Fibroblast of mammary gland (primary cell): ENCODE results near the gene CHCHD3.

Source experiments
- DNase-seq: peaks from one replicate; pipeline ENCODE4 v3.0.0-alpha.2; 2010; ENCODE audit warnings: low read depth
- H3K4me3 ChIP-seq: 2 replicates; pipeline ENCODE4 v1.5.1; 2011; ENCODE audit warnings: low read depth, mild to moderate bottlenecking, low read length, moderate library complexity; ENCODE audit not compliant: control insufficient read depth
- TF ChIP-seq, protein P1 (sequence below): conservative IDR thresholded peaks from 2 replicates; pipeline ENCODE4 v1.5.1; 2011; ENCODE audit warnings: low read depth, low read length, inconsistent platforms; ENCODE audit not compliant: control insufficient read depth, insufficient read depth

CHCHD3 gene

GRCh38 chr7:132964876-132965275 is 117.0 kb downstream of the CHCHD3 start:
- no peak for DNase-seq
- TF ChIP-seq, protein P1, sequence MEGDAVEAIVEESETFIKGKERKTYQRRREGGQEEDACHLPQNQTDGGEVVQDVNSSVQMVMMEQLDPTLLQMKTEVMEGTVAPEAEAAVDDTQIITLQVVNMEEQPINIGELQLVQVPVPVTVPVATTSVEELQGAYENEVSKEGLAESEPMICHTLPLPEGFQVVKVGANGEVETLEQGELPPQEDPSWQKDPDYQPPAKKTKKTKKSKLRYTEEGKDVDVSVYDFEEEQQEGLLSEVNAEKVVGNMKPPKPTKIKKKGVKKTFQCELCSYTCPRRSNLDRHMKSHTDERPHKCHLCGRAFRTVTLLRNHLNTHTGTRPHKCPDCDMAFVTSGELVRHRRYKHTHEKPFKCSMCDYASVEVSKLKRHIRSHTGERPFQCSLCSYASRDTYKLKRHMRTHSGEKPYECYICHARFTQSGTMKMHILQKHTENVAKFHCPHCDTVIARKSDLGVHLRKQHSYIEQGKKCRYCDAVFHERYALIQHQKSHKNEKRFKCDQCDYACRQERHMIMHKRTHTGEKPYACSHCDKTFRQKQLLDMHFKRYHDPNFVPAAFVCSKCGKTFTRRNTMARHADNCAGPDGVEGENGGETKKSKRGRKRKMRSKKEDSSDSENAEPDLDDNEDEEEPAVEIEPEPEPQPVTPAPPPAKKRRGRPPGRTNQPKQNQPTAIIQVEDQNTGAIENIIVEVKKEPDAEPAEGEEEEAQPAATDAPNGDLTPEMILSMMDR, result no peak
- H3K4me3 ChIP-seq, result no peak overlapping the region

- no peak for DNase-seq
- H3K4me3 ChIP-seq, result no peak overlapping the region
Observed at GRCh38 chr7:132959891-132960290, 122.0 kb downstream of the CHCHD3 start.

DNA sequence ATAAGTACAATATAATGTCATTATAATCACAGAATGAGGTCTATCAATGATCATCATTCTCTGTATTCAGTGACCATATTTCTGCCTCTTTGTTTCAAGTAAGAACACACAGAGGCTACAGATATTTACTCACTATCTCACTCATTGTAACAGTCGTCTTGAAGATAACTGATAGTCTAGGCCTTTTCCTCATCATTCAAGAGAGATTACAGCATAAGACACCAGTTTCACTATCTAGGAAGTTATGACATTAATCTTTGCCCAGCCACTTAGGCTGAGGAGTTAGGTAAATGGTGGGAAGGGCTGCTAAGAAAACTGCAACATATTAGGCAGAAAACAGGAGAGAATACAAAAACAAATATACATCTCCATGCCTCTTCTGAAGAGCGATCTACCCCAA is 125.3 kb downstream of the CHCHD3 start:
- no peak overlapping the region for H3K4me3 ChIP-seq
- DNase-seq, result no peak
- TF ChIP-seq, protein P1, result no peak

More at GRCh38 chr7:132959891-132960290, 122.0 kb downstream of the CHCHD3 start:
- TF ChIP-seq, protein P1, result no peak

DNA sequence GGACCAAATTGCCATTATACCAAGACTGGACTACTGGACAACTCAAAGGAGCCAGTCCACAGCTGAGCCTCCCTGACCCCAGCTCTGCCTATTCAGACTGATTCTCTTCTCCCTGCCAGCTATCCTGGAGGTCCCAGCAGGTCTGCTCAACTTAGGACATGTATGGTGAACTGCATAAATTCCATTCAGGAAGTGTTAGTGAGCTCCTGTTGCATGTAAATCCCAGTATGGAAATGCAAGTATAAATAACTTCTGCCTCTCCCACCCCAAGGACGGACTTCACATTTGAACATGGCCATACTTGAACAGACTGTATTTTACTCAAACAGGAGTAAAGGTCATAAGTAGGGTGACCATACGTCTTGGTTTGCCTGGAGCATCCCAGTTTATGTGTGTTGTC is 128.4 kb downstream of the CHCHD3 start:
- H3K4me3 ChIP-seq, result no peak overlapping the region
- no peak for DNase-seq
- TF ChIP-seq, protein P1, result no peak

GRCh38 chr7:132950725-132951124 is 131.2 kb downstream of the CHCHD3 start:
- TF ChIP-seq, protein P1, result no peak
- H3K4me3 ChIP-seq, result no peak overlapping the region

DNA sequence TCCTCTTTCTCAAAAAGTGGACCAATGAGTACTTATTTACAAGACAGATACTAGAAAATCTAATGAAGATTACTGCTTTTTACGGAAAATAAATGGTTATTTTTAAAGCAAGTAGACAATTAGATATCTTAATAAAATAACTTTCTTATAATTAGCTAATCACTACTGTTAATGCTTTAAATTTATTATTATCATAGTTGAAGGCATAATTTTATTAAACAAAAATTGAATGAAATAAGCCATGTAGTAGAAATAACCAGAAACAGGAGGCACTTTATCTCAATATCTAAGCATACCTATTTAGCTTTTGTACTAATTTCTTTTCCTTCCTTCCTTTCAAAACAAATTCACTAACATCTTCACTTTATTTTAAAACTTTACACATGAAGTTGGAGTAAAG is 134.9 kb downstream of the CHCHD3 start:
- H3K4me3 ChIP-seq, result no peak overlapping the region
- DNase-seq, result no peak
- TF ChIP-seq, protein P1, result no peak

More at GRCh38 chr7:132950725-132951124, 131.2 kb downstream of the CHCHD3 start:
- DNase-seq, result no peak

DNA sequence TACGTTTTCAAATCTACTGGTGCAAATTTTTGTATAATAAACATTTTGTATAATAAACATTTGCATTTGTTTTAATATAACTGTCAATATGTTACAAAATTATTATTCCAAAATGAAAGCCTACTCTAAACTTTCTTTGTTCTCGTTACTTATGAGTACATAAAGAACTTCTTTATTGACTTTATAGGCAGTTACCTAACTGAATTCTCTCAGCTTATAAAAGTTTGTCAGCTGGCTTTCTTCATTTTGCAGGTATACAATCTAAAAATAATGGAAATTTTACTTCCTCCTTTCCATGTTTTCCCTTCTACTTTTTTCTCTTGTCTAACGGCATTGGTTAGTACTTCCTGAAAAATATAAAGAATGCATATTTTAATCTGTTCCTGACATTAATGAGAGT is 137.1 kb downstream of the CHCHD3 start:
- no peak for DNase-seq
- TF ChIP-seq, protein P1, result no peak
- H3K4me3 ChIP-seq, result no peak overlapping the region
